ENCODE results near the gene CTBS.

DNA sequence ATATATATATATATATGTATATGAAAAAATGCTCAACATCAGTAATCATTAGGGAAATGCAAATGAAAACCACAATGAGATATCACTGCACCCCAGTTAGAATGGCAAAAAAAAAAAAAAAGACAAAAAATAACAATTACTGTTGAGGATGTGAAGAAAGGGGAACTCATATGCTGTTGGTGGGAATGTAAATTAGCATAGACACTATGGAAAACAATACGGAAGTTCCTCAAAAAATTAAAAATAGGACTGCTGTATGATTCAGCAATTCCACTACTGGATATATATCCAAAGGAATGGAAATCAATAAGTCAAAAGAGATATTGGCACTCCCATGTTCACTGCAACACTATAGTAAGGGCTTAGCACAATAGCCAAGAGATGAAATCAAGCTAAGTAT, 41.5 kb upstream of the CTBS start:
- TF ChIP-seq, protein P1, sequence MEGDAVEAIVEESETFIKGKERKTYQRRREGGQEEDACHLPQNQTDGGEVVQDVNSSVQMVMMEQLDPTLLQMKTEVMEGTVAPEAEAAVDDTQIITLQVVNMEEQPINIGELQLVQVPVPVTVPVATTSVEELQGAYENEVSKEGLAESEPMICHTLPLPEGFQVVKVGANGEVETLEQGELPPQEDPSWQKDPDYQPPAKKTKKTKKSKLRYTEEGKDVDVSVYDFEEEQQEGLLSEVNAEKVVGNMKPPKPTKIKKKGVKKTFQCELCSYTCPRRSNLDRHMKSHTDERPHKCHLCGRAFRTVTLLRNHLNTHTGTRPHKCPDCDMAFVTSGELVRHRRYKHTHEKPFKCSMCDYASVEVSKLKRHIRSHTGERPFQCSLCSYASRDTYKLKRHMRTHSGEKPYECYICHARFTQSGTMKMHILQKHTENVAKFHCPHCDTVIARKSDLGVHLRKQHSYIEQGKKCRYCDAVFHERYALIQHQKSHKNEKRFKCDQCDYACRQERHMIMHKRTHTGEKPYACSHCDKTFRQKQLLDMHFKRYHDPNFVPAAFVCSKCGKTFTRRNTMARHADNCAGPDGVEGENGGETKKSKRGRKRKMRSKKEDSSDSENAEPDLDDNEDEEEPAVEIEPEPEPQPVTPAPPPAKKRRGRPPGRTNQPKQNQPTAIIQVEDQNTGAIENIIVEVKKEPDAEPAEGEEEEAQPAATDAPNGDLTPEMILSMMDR (IDR thresholded peaks at IDR 0.05; ENCODE audit: poor library complexity): no peak
- TF ChIP-seq EZH2 (IDR thresholded peaks at IDR 0.05; ENCODE audit: borderline replicate concordance): no peak
- TF ChIP-seq EZH2phosphoT487 (IDR thresholded peaks at IDR 0.05; ENCODE audit: low read depth, severe bottlenecking, unreplicated experiment): no peak

All from hepatocyte (in vitro differentiated cells).